ENCODE results near the gene TIMP2.

GRCh38 chr17:78891406-78892061 is 33.7 kb downstream of the TIMP2 start:
- no peak for TF ChIP-seq POLR2AphosphoS5 (IDR thresholded peaks at IDR 0.05)
- no peak for TF ChIP-seq CTCF (IDR thresholded peaks at IDR 0.05)

All from breast epithelium (tissue), 3 donors.